GM21515 (cell line): ENCODE data around the gene HEATR5A.
"Not testable (repeated sequence)": the region's sequence is repeated elsewhere in the genome, so short reads cannot be mapped to it uniquely, and the experiment has no call there.

Experiments used
- ATAC-seq: cut with Tn5 transposase; IDR thresholded peaks from one replicate; pipeline ENCODE4 v1.9.1; 2021; ENCODE audit not compliant: unreplicated experiment

HEATR5A gene

GRCh38 chr14:31261859-31262731 lies 158.3 kb downstream of the HEATR5A start:
- ATAC-seq, result no peak

- ATAC-seq, result no peak
Observed at GRCh38 chr14:31261523-31261858, 158.9 kb downstream of the HEATR5A start.

GRCh38 chr14:31259040-31259435 lies 161.3 kb downstream of the HEATR5A start:
- not testable (repeated sequence) for ATAC-seq

GRCh38 chr14:31258427-31259039 lies 161.8 kb downstream of the HEATR5A start:
- ATAC-seq, result no peak

GRCh38 chr14:31257554-31258426 lies 162.6 kb downstream of the HEATR5A start:
- not testable (repeated sequence) for ATAC-seq

- no peak for ATAC-seq
Observed at GRCh38 chr14:31257244-31257553, 163.2 kb downstream of the HEATR5A start.

GRCh38 chr14:31256534-31257243 lies 163.7 kb downstream of the HEATR5A start:
- ATAC-seq, result no peak

GRCh38 chr14:31255918-31256317 lies 164.4 kb downstream of the HEATR5A start:
- not testable (repeated sequence) for ATAC-seq

- no peak for ATAC-seq
Observed at GRCh38 chr14:31255286-31255685, 165.1 kb downstream of the HEATR5A start.

- no peak for ATAC-seq
Observed at GRCh38 chr14:31253746-31254471, 166.4 kb downstream of the HEATR5A start.

- ATAC-seq, result no peak
Observed at GRCh38 chr14:31252865-31253264, 167.5 kb downstream of the HEATR5A start.

- no peak for ATAC-seq
Observed at GRCh38 chr14:31251028-31251958, 169.1 kb downstream of the HEATR5A start.

GRCh38 chr14:31244626-31245025 lies 175.7 kb downstream of the HEATR5A start:
- ATAC-seq, result no peak

- ATAC-seq, result no peak
Observed at GRCh38 chr14:31243860-31244259, 176.5 kb downstream of the HEATR5A start.

GRCh38 chr14:31242161-31242940 lies 178.0 kb downstream of the HEATR5A start:
- ATAC-seq, result not testable (repeated sequence)
